ENCODE measurements around the gene METAP1D.

Gene METAP1D

DNA sequence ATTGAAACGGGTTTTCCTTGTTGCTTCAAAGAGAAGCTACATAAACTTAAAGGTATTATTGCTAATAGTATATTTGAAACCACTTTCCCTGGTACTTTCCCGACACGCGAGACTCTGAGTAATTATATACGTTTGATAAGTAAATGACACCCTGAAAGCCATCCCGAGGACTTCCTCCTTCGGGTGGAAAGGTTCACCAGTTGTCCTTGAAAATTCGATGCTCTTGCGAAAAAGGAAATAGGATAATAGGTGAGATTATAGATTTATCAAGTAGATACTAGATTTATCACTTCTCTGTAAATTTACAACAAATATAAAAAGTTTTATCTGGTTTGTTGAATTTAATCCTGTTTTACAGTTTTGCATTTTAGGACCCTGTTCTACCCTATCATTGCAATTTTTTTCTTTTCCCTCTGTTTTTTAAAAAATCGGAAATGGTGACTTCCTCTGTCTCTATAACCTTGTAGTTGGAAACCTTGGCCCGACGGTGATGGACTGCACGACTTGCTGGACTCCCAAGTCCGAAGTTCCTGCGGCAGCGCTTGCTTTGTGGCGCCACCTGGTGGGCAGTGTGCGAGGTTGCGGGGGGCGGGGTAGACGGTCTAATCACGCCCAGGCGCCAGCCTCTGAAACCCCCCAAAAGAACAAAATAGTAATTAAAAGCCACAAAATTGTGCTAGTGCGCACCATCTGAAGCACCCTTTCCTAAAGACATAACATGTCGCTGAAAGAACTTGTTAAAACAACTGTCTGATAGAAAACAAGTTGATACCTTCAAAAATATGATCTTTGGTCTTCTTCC lies 103.9 kb downstream of the METAP1D start:
- no peak overlapping the region for H3K4me3 ChIP-seq (ENCODE audit: low read depth, low read length)
- TF ChIP-seq, protein P1, sequence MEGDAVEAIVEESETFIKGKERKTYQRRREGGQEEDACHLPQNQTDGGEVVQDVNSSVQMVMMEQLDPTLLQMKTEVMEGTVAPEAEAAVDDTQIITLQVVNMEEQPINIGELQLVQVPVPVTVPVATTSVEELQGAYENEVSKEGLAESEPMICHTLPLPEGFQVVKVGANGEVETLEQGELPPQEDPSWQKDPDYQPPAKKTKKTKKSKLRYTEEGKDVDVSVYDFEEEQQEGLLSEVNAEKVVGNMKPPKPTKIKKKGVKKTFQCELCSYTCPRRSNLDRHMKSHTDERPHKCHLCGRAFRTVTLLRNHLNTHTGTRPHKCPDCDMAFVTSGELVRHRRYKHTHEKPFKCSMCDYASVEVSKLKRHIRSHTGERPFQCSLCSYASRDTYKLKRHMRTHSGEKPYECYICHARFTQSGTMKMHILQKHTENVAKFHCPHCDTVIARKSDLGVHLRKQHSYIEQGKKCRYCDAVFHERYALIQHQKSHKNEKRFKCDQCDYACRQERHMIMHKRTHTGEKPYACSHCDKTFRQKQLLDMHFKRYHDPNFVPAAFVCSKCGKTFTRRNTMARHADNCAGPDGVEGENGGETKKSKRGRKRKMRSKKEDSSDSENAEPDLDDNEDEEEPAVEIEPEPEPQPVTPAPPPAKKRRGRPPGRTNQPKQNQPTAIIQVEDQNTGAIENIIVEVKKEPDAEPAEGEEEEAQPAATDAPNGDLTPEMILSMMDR (conservative IDR thresholded peaks at IDR 0.05; ENCODE audit: low read depth, low read length), result peak; percentile 96
- peak; percentile 91 for DNase-seq (ENCODE audit: low read depth)

DNA sequence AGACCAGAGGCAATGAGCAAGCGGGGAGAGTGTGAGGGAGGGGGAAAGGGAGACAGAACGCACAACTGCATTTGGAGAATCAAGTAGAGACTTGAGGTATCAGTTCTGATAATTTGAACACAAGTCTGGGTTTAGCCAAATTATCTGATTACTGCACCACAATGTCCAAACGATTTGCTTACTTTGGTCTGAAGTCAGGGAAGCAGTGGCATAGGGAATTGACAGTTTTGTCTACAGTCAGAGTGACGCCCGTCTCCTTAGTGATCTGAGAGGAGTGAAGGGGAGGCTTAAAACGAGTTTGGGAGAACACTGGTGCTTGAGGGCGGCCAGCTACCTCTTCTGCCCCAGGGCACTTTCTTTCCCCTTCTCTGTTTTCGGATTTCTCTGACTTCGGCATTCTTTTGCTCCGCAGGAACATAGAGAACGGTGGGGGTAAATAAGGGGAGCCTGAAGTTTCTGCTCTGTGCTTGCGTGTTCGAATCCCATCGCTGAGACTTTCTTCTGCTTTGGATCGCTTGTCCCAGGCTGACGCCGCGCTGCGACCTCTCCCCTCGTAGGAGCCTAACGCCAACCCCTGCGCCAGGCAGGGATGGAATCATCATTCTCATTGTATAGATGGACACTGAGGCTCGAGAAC lies 105.8 kb downstream of the METAP1D start:
- peak overlapping the region; percentile 43 for H3K4me3 ChIP-seq (ENCODE audit: low read depth, low read length)
- no peak for DNase-seq (ENCODE audit: low read depth)
- TF ChIP-seq, protein P1 (conservative IDR thresholded peaks at IDR 0.05; ENCODE audit: low read depth, low read length), result no peak

DNA sequence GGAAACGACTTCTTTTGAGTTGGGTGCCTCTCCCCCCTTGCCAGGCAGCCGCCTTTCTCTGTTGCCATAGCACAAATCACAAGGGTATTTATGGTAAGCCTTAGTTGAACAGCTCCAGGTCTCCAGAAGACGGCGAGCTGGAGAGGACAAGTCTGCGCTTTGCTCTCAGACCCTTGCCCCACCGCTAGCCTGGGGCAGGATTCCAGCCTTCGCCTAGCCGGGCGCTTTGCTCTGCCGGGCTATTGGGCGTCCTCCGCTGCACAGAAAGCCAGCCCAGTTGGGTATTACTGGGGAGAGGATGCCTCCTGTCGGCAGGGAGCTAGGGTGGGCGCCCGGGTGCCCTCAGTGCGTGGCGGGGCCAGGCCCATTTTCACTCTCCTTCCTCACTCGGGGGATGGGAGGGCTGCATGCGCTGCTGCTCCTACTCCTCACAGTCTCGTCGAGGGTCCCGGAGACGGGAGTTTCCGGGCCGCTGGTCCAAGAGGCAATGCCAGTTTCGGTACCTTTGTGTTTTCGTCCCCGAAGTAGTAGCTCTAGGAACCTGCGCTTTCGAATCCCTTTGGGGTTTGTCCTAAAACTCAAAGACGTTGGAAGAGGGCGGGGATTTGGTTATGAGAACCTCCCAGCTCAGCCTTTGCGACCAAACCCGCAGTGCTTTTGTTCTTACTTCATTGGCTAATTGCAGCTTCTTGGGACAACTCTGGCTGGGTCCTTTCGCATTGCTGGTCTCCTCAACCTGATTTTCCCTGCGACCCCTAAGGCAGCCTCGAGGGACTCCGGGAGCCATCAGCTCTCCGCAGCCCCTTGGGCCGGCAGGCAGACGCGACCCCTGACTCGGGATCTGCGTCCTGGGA lies 106.6 kb downstream of the METAP1D start:
- peak overlapping the region; percentile 43 for H3K4me3 ChIP-seq (ENCODE audit: low read depth, low read length)
- TF ChIP-seq, protein P1 (conservative IDR thresholded peaks at IDR 0.05; ENCODE audit: low read depth, low read length), result peak; percentile 57
- DNase-seq (ENCODE audit: low read depth), result no peak

DNA sequence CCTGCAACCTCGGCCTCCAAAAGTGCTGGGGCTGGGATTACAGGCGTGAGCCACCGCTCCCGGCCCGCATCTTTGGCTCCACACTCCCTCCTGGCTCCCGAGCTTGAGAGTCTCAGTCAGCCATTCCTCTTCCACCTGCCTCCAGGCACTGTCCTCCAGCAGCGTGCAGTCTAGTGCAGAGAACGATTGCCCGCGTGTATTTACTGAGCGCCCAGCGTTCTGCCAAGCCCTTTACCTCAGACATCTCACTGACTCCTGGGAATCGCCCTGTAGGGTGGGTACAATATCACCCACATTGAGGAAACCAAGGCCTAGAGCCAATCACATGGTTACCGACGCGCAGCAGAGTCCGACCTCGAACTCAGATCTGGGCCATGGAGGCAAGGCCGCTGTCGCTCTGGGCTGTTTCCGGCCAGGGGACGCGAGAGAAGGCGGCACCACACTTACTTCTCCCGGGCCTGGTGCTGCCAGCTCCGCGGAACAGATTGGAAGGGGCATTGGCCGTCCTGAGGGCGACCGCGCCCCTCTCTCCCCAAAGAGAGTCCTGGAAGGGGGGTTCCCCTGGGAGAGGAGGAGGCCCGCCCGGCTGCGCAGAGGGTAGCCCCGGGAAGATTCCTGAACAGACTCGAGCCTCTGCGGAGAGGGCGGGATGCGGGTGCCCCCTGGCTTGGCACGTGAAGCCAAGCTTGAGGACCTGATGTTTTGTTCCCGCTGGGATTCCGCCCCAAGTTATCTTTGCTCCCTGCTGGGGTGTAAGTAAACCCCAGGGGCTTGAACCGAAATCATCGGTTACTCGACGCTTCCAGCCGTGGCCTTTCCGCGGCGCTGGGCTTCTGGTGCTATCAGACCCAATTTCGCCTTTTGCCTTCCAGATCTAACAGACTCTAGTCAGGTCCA lies 108.2 kb downstream of the METAP1D start:
- TF ChIP-seq, protein P1 (conservative IDR thresholded peaks at IDR 0.05; ENCODE audit: low read depth, low read length), result no peak
- DNase-seq (ENCODE audit: low read depth), result no peak
- H3K4me3 ChIP-seq (ENCODE audit: low read depth, low read length), result no peak overlapping the region

DNA sequence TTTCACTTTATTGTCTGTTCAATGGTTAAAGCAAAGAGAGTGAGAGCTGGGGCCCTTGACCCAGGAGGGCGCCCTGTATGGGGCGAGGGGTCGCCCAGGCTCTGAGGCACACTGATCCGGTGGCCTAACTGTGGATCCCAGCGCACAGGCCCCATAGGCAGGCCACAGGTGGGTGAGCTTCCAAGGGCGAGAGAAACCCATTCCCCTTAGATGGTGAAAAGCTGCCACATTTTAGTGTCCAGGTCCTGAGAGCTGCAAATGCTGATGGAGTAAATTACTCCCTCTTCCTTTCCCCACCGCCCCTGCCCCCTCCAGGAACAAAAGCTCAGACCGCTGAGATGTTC lies 108.8 kb downstream of the METAP1D start:
- TF ChIP-seq, protein P1 (conservative IDR thresholded peaks at IDR 0.05; ENCODE audit: low read depth, low read length), result no peak
- DNase-seq (ENCODE audit: low read depth), result no peak
- H3K4me3 ChIP-seq (ENCODE audit: low read depth, low read length), result no peak overlapping the region

DNA sequence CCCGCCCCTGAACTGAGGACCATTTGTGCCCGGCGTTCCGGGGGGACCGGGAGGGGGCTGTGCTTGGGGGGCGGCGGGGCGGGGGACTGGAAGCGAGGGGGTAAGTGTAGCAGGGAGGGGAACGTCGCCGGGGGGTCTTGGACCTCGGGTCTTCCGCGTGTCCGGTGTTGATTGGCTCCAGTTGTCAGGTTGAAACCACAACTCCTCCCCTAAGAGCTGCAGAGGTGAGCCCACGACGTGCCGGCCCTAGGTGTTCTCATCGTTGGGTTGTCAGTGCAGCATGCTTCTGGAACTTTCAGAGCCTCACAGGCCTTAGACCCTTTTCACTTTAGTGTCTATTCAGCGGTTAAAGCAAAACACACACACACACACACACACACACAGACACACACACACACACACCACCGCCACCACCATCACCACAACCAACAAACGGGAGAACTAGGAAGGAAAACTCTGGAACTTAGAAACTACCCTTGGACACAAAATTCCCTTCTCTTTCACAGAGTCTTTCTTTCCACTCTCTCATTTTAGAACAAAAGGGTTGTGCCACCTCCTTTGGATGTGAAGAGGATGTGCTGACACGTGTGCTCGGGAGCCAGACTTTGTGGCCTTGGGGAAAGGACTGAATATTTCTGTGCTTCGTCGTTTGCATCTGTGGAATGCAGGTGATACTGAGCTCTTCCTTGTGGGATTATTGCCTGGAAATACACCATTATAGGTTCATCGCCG lies 109.7 kb downstream of the METAP1D start:
- H3K4me3 ChIP-seq (ENCODE audit: low read depth, low read length), result no peak overlapping the region
- no peak for DNase-seq (ENCODE audit: low read depth)
- TF ChIP-seq, protein P1 (conservative IDR thresholded peaks at IDR 0.05; ENCODE audit: low read depth, low read length), result no peak
